Stomach (tissue), 4 donors: Measurements from ENCODE around the gene TBL2.

Source experiments
- CTCF ChIP-seq, 7 experiments: fragments of 450-650 bp in 4 of 7; fragments of 200-600 bp in 3 of 7; sonication (generic) in 3 of 7; IDR thresholded peaks; one replicate each; pipeline ENCODE4 v1.5.1; 2016 to 2019; ENCODE audit warnings: antibody characterized with exemption in 7 of 7, control low read depth in 2 of 7, mild to moderate bottlenecking in 1 of 7
- EP300 ChIP-seq: sonication (generic); formaldehyde crosslinking; IDR thresholded peaks from one replicate; pipeline ENCODE4 v1.6.1; 2017; ENCODE audit warnings: antibody characterized with exemption

GRCh38 chr7:73599151-73599882, 20.9 kb upstream of the TBL2 start:
- no peak for TF ChIP-seq CTCF (IDR thresholded peaks at IDR 0.05)
- TF ChIP-seq EP300: no peak
